ENCODE data around the gene KRTAP1-3. TPM values are rescaled to one million over a fixed set of nuclear protein-coding genes. Genes with fewer than 3 reads are reported as not detected.

The KRTAP1-3 gene
- total RNA-seq, 1 experiment from 2014 or later, result not detected

DNA sequence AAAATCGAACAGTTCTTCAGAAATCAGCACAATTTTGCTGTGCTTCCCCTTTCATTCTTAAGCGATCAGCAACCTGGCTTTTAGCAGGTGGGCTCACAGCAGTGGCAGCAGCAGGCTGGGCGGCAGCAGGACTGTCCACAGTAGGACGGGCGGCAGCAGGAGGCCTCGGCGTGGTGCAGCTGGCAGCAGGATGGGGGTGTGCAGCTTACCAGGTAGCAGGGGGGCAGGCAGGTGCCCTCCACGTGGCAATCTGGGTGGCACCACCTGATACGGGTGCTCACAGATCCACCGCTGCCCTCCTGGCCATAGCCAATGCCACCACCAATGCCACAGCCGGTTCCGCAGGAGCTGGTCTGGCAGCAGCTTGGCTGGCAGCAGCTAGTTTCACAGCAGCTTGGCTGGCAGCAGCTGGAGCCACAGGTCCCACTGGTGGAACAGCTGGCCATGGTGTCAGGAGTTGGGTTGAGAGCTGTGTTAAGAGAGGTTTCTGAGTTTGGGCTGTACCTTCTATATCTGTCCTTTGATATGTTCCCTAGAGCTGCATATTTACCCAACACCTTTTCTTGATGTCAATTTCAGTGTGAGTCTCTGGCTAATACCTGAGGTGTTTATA lies 4.9 kb downstream of the KRTAP1-3 start, which contains the start of gene KRTAP1-4:
TSS of gene KRTAP1-4 (minus strand) at position 563 of the 613 bp plus-strand sequence. CDS start at position 446, 117 bp downstream.
- H3K4me3 ChIP-seq (ENCODE audit: low read depth, low read length), result no peak within 1 kb of the TSS
- no TSS peak for BruUV-seq (replicated peaks)
- no peak for TF ChIP-seq CTCF (IDR thresholded peaks at IDR 0.05; ENCODE audit: insufficient read depth in 1 of 2, low read depth in 1 of 2, low read length in 1 of 2, severe bottlenecking in 1 of 2, unreplicated experiment in 1 of 2)
- ChIA-PET POLR2A (no interaction called here), CTCF (no interaction called here)
- Mint-ChIP-seq H3K4me3 (ENCODE audit: unreplicated experiment) (no peak within 1 kb of the TSS), H3K9me3 (ENCODE audit: unreplicated experiment) (no peaks in the 10 kb centered on the region), H3K27ac (ENCODE audit: unreplicated experiment) (no peak within 1 kb of the TSS), H3K27me3 (ENCODE audit: insufficient read depth, unreplicated experiment) (no peaks in the 10 kb centered on the region), H3K4me1 (ENCODE audit: low read depth, unreplicated experiment) (peaks cover under 1% of the 10 kb centered on the region), H3K36me3 (ENCODE audit: insufficient read depth, unreplicated experiment) (no peaks in the 10 kb centered on the region)
- no peaks in the 10 kb centered on the region for H3K27me3 ChIP-seq (replicated peaks; ENCODE audit: control insufficient read depth, insufficient read depth, low read length)
- DNase-seq, result no peak
- H3K9me3 ChIP-seq, result no peaks in the 10 kb centered on the region
- intact Hi-C loops (cut with micrococcal nuclease; ENCODE audit: unreplicated experiment), result no loop called here
- H3K36me3 ChIP-seq (ENCODE audit: control insufficient read depth, insufficient read depth, low read length), result no peaks in the 10 kb centered on the region
- H3K4me1 ChIP-seq, result no peaks in the 10 kb centered on the region

DNA sequence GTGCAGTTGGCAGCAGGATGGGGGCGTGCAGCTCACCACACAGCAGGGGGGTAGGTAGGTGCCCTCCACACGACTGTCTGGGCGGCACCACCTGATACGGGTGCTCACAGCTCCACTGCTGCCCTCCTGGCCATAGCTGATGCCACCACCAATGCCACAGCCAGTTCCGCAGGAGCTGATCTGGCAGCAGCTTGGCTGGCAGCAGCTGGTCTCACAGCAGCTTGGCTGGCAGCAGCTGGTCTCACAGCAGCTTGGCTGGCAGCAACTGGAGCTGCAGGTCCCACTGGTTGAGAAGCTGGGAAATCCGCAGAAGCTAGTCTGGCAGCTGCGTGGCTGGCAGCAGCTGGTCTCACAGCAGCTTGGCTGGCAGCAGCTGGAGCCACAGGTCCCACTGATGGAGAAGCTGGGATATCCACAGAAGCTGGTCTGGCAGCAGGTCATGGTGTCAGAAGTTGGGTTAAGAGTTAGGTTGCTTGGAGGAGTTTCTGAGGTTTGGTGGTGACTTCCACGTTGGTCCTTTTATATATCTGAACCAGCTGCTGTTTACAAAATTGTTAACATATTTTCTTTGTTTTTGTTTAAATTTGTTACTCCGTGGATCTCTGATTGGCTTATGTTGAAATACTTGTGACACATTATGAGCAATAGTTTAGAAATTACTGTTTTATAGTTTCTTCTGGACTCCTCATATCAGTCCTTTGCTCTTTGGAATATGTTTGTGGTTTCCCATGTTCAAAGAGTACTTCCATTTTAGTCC lies 7.8 kb downstream of the KRTAP1-3 start, which contains the start of gene KRTAP1-5:
TSS of gene KRTAP1-5 (minus strand) at position 494 of the 757 bp plus-strand sequence. CDS start at position 441, 53 bp downstream.
- no TSS peak for BruUV-seq (replicated peaks)
- Histone ChIP-seq H3K27me3 (replicated peaks; ENCODE audit: control insufficient read depth, insufficient read depth, low read length) (no peaks in the 10 kb centered on the region), H3K4me1 (no peaks in the 10 kb centered on the region), H3K4me3 (ENCODE audit: low read depth, low read length) (no peak within 1 kb of the TSS), H3K36me3 (ENCODE audit: control insufficient read depth, insufficient read depth, low read length) (no peaks in the 10 kb centered on the region), H3K9me3 (no peaks in the 10 kb centered on the region)
- Mint-ChIP-seq H3K27ac (ENCODE audit: unreplicated experiment) (no peak within 1 kb of the TSS), H3K9me3 (ENCODE audit: unreplicated experiment) (peaks cover 13% of the 10 kb centered on the region), H3K27me3 (ENCODE audit: insufficient read depth, unreplicated experiment) (no peaks in the 10 kb centered on the region), H3K36me3 (ENCODE audit: insufficient read depth, unreplicated experiment) (no peaks in the 10 kb centered on the region), H3K4me1 (ENCODE audit: low read depth, unreplicated experiment) (no peaks in the 10 kb centered on the region), H3K4me3 (ENCODE audit: unreplicated experiment) (no peak within 1 kb of the TSS)
- POLR2A ChIA-PET, result no interaction called here
- CTCF ChIA-PET, result no interaction called here
- intact Hi-C loops (cut with micrococcal nuclease; ENCODE audit: unreplicated experiment), result no loop called here
- DNase-seq, result no peak
- no peak for TF ChIP-seq CTCF (IDR thresholded peaks at IDR 0.05; ENCODE audit: insufficient read depth in 1 of 2, low read depth in 1 of 2, low read length in 1 of 2, severe bottlenecking in 1 of 2, unreplicated experiment in 1 of 2)

DNA sequence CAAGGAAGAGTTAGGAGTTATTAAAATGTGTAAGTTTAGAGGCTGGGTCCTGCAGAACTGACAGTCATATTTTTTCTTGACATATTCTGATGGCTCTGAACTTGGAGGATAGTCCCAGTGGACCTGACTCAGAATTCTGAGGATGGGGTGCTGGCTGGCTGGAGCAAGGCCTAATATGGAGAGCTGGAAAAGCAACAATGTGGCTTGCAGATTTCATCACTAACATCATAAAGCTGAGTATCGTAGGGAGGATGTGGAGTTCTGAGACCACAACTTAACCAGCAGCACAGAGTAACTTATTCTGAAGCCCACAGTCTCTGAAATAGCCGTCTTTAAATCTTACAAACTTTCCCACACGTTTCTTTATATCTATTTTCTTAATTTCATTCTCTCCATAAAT lies 10.0 kb downstream of the KRTAP1-3 start:
- CTCF ChIA-PET, result no interaction called here
- H3K36me3 ChIP-seq (ENCODE audit: control insufficient read depth, insufficient read depth, low read length), result no peaks in the 10 kb centered on the region
- no TSS peak for BruUV-seq (replicated peaks)

More for the DNA sequence above, 10.0 kb downstream of the KRTAP1-3 start:
- Mint-ChIP-seq H3K9me3 (ENCODE audit: unreplicated experiment) (peaks cover 13% of the 10 kb centered on the region), H3K27ac (ENCODE audit: unreplicated experiment) (no peak overlapping the region), H3K36me3 (ENCODE audit: insufficient read depth, unreplicated experiment) (no peaks in the 10 kb centered on the region), H3K4me3 (ENCODE audit: unreplicated experiment) (no peak overlapping the region), H3K27me3 (ENCODE audit: insufficient read depth, unreplicated experiment) (no peaks in the 10 kb centered on the region), H3K4me1 (ENCODE audit: low read depth, unreplicated experiment) (no peaks in the 10 kb centered on the region)
- Histone ChIP-seq H3K4me3 (ENCODE audit: low read depth, low read length) (no peak overlapping the region), H3K4me1 (0 out of 2 replicates have a peak, but pooled peaks cover 6% of the 10 kb centered on the region), H3K27me3 (replicated peaks; ENCODE audit: control insufficient read depth, insufficient read depth, low read length) (no peaks in the 10 kb centered on the region), H3K9me3 (no peaks in the 10 kb centered on the region)
- intact Hi-C loops (cut with micrococcal nuclease; ENCODE audit: unreplicated experiment), result no loop called here
- DNase-seq, result no peak
- POLR2A ChIA-PET, result no interaction called here
- TF ChIP-seq CTCF (IDR thresholded peaks at IDR 0.05; ENCODE audit: insufficient read depth in 1 of 2, low read depth in 1 of 2, low read length in 1 of 2, severe bottlenecking in 1 of 2, unreplicated experiment in 1 of 2), result no peak
